ENCODE measurements around the gene PLIN1.

Gene PLIN1

GRCh38 chr15:89627256-89627970, 51.8 kb downstream of the PLIN1 start:
- DNase-seq (ENCODE audit: low spot score): no peak

GRCh38 chr15:89625716-89626115, 53.5 kb downstream of the PLIN1 start:
- DNase-seq (ENCODE audit: low spot score): no peak

- DNase-seq (ENCODE audit: low spot score): no peak
These were observed 56.0 kb downstream of the PLIN1 start for GRCh38 chr15:89623165-89623564.

GRCh38 chr15:89621547-89621946, 57.6 kb downstream of the PLIN1 start:
- DNase-seq (ENCODE audit: low spot score): no peak

GRCh38 chr15:89616228-89616627, 62.9 kb downstream of the PLIN1 start:
- DNase-seq (ENCODE audit: low spot score): no peak

GRCh38 chr15:89615135-89615534, 64.0 kb downstream of the PLIN1 start:
- DNase-seq (ENCODE audit: low spot score): no peak
